HG03159 (cell line): ENCODE measurements around the gene SLC43A1.
A peak's percentile ranks its signal among the peaks of the same experiment; 100 is the strongest.

ENCODE experiments used
- ATAC-seq: cut with Tn5 transposase; IDR thresholded peaks from one replicate; pipeline ENCODE4 v1.9.1; 2021; ENCODE audit warnings: mild to moderate bottlenecking, moderate library complexity; ENCODE audit not compliant: unreplicated experiment

The SLC43A1 gene

GRCh38 chr11:57498540-57498939 lies 17.0 kb downstream of the SLC43A1 start:
- ATAC-seq, result no peak

GRCh38 chr11:57497303-57498247 lies 17.9 kb downstream of the SLC43A1 start:
- ATAC-seq, result no peak

GRCh38 chr11:57496109-57496820 lies 19.2 kb downstream of the SLC43A1 start:
- ATAC-seq, result no peak

- peak; percentile 62 for ATAC-seq
Measured at GRCh38 chr11:57493507-57494503, 21.7 kb downstream of the SLC43A1 start.

GRCh38 chr11:57491371-57492061 lies 24.0 kb downstream of the SLC43A1 start:
- ATAC-seq, result no peak

- ATAC-seq, result no peak
Measured at GRCh38 chr11:57490456-57491248, 24.9 kb downstream of the SLC43A1 start.

- no peak for ATAC-seq
Measured at GRCh38 chr11:57487920-57488659, 27.4 kb downstream of the SLC43A1 start.

- no peak for ATAC-seq
Measured at GRCh38 chr11:57487021-57487778, 28.3 kb downstream of the SLC43A1 start.

- no peak for ATAC-seq
Measured at GRCh38 chr11:57485217-57485990, 30.1 kb downstream of the SLC43A1 start.

- peak; percentile 59 for ATAC-seq
Measured at GRCh38 chr11:57484141-57484710, 31.3 kb downstream of the SLC43A1 start.

- ATAC-seq, result no peak
Measured at GRCh38 chr11:57483562-57483918, 32.0 kb downstream of the SLC43A1 start.

- no peak for ATAC-seq
Measured at GRCh38 chr11:57482782-57483561, 32.5 kb downstream of the SLC43A1 start.

GRCh38 chr11:57481915-57482781 lies 33.4 kb downstream of the SLC43A1 start:
- ATAC-seq, result no peak

- no peak for ATAC-seq
Measured at GRCh38 chr11:57481315-57481714, 34.2 kb downstream of the SLC43A1 start.
